Measurements from ENCODE around the gene CER1.

DNA sequence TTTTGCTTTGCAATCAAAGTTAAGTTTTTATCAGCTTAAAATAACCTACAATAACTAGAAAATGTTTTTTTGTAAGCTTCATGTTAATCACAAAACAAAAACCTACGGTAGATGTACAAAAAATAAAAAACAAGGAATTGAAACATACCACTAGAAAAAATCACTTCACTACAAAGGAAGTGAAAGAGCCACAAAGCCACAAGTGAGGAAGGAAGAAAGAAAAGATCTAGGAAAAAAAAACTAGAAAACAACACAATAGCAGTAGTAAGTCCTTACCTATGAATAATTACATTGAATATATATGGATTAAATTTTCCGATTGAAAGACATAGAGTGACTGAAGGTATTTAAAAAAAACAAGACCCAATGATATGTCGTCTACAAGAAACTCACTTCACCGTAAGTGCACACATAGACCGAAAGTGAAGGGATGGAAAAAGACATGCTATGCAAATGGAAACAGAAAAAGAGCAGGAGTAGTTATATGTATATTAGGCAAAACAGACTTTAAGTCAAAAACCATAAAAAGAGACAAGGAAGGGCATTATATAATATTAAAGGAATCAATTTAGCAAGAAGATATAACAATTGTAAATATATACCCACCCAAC lies 15.9 kb downstream of the CER1 start:
- TF ChIP-seq E2F8 (IDR thresholded peaks at IDR 0.05; ENCODE audit: low read depth, partially characterized antibody) (no peak), CTCF (IDR thresholded peaks at IDR 0.05 in 2 of 3, conservative IDR thresholded peaks at IDR 0.05 in 1 of 3; ENCODE audit: control insufficient read depth in 2 of 3, extremely low read depth in 1 of 3, insufficient read depth in 1 of 3, low read depth in 3 of 3, low read length in 3 of 3) (no peak), POLR2A (IDR thresholded peaks at IDR 0.05; ENCODE audit: low read depth, low read length) (no peak)

Measured in GM12878 (cell line).